Kasumi-1 (cell line): ENCODE data around the gene HLA-DQB1.
"Not testable (repeated sequence)": the region's sequence is repeated elsewhere in the genome, so short reads cannot be mapped to it uniquely, and the experiment has no call there.

Experiments
- DNase-seq, 2 experiments: peaks; one replicate each; lab custom pipeline; 2025; lab: John Stamatoyannopoulos, UW

Gene HLA-DQB1

GRCh38 chr6:32666420-32667300, at the start of gene HLA-DQB1:
Gene HLA-DQB1 (minus strand): TSS chr6:32666657. CDS start chr6:32666607, 50 bp downstream.
- peak; percentile 1 to 20 for DNase-seq

DNA sequence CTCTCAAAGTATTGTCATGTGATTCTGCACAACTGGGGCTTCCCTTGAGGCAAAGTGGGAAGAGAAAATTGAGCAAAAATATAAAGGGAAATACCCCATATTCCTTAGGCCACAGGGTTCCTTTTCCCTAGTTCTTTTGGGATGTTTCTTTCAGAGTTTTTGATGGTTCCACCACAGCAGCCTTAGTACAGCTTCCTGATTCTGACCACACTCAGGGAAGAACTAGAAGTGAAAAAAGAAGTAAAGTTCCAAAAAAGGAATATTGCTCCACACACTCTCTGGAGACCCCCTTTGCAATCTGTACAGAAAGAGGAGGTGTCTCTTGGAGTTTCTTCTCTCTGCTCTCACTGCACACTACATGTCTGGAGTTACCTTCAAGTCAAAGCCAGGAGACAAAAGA, 46.8 kb upstream of the HLA-DQB1 start:
- no peak for DNase-seq

- no peak for DNase-seq
Observed at GRCh38 chr6:32709625-32710024, 43.2 kb upstream of the HLA-DQB1 start.

- not testable (repeated sequence) for DNase-seq
Observed at GRCh38 chr6:32705164-32705563, 38.7 kb upstream of the HLA-DQB1 start.

DNA sequence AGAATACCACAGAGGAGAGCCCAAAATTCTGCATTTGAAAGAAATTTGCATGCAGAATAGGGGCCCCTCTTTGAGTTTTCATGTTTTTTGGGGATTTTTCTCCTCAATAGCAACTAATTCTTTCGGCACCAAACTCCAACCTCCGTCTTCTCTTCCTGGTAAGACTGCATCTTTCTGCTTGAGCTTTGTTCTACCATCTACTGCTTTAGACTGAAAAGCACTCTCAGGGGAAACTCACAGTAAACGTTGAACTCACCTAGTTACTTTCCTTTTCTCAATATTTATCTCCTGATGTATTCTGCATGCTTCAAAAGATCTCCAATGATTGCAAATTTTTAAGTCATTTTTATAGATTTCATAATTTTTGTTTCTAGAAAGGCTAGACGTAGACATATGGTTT, 36.9 kb upstream of the HLA-DQB1 start:
- no peak for DNase-seq

DNA sequence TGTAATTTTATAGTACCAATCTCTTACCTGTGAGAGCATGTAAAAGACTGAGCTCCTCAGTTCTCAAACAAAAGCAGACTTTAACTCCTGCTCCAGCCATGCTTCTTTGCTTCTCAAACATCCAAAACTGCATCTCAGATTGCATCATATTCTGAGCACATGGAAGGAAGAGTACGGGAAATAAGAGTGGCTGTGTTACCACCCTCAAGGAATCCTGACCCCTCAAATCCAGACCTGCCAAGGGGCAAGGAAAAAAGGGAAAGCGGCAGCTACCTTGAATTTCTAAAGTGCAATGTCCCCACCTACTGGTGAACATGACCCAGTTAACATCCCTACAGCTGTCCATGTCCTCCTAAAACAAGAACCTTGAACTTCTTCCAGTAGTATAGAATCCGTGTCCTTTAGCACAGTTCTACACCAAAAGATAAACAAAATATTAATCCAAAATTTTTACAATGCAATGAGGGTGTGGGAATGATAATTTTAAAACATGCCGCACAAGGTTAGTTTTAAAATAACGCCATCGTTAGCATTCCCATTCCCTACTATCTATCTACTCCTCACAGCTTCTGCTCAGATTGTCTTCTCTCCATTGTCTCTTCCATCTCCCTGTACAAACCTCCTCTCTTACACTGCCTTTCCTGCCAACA, 34.1 kb upstream of the HLA-DQB1 start:
- DNase-seq = peak; percentile 46 to 54

GRCh38 chr6:32697031-32697430, 30.6 kb upstream of the HLA-DQB1 start:
- DNase-seq = no peak

DNA sequence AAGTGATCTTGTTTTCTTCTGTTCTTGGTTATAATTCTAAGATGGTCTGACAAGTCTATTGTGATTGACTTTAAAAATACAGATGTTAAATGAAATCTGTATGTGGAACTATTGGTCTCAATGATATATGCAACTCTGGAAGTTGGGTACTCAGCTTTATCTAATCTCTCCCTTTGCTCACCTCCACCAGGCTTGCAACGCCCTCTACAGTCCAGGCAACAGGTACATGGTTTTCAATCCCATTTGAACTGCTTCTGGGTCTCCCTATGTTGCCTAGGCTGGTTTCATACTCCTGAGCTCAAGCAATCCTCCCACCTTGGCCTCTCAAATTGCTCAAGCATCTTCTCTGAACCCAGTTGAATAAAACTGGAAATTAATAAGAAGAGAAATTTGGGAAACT, 25.6 kb upstream of the HLA-DQB1 start:
- DNase-seq = no peak

DNA sequence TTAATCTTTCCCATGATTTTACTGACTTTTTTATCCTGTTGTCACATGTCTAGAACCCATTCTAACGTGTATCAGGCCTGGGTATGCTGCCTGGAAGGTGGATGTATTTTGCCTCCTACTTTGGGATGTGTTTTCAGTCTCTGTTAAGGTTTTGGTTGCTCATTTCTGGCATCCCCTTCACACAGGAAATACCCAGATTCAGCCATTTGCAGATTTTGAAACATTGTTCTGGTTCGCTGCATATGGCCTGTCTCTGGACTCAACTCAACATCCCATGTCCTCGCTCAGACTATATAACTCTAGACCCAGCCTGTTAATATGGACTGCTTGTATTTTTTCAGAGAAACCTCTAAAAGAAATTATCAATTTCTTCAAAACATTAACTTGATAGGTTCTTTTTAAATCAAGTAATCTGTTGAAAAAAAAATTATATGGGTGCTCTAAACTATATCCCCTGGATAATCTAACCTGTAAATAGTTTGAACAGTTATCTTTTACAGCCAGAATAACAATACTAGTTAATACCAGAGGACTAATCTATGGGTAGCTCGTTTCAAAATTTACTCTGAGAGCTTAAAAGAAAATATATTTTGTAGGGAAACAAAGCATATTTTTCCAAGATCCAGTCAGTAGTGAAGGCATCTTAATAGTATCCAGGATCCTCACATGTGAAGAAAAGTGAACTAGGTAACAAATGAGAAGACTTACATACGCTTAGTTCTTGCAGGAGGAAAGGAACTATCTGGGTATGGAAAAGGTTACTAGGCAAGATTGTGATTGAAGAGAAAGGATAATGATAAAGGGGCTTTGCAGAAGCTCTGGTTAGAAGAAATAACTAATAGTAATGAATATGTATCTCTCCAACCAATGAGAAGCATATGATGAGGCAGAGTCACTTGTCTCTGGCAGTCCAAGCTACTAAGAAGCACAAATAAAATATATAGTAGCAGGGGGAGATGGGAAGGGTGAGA, 23.4 kb upstream of the HLA-DQB1 start:
- no peak for DNase-seq

GRCh38 chr6:32685603-32686002, 19.1 kb upstream of the HLA-DQB1 start:
- DNase-seq = no peak

DNA sequence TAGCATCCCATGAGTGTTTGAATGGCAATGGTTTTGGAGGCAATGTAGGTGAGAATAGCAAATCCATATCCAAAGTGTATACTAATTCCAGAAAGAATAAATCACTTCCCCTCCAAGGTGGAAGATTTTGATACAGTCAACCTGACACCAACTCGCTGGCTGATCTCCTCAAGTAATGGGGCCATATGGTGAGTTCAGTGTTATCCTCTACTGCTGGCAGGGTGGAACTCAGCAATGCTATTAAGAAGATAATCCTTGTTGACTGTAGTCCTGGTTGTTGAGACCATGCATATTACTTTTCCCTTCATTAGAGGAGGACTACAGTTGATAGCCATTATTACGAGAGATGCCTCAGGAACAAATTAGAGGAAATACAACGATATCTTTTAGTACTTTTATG, 17.8 kb upstream of the HLA-DQB1 start:
- no peak for DNase-seq

GRCh38 chr6:32680055-32680454, 13.6 kb upstream of the HLA-DQB1 start:
- no peak for DNase-seq

DNA sequence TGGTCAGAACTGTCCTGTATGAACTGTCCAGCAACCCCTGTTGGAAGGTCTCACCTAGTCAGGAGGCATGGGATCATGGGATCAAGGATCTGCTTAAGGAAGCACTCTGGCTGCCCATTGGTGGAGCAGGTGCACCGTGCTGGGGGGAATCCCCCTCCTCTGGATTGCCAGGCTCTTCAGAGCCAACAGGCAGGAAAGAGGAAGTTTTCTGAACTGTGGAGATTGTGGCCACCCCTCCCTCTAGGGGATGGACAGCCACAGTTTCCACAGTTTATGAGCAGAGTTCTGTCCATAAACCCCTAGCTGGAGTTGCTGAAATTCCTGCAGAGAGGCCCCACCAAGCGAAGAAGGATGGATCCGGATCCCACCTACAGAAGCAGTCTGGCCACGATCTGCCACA, 13.0 kb upstream of the HLA-DQB1 start:
- no peak for DNase-seq

DNA sequence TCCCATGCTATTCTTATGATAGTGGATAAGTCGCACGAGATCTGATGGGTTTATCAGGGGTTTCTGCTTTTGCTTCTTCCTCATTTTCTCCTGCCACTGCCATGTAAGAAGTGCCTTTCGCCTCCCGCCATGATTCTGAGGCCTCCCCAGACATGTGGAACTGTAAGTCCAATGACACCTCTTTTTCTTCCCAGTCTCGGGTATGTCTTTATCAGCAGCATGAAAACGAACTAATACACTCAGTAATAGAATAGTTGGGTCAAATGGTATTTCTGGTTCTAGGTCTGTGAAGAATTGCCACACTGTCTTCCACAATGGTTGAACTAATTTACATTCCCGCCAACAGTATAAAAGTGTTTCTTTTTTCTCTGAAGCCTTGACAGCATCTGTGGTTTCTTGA, 7.7 kb upstream of the HLA-DQB1 start:
- not testable (repeated sequence) for DNase-seq

DNA sequence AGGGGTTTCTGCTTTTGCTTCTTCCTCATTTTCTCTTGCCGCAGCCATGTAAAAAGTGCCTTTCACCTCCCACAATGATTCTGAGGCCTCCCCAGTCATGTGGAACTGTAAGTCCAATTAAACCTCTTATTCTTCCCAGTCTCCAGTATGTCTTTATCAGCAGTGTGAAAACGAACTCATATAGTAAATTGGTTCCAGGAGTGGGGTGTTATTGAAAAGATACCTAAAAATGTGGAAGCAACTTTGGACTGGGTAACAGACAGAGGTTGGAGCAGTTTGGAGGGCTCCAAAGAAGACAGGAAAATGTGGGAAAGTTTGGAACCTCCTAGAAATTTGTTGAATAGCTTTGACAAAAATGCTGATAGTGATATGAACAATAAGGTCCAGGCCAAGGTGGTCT, 5.5 kb upstream of the HLA-DQB1 start:
- not testable (repeated sequence) for DNase-seq

- DNase-seq = no peak
Observed at GRCh38 chr6:32669893-32670292, 3.4 kb upstream of the HLA-DQB1 start.

DNA sequence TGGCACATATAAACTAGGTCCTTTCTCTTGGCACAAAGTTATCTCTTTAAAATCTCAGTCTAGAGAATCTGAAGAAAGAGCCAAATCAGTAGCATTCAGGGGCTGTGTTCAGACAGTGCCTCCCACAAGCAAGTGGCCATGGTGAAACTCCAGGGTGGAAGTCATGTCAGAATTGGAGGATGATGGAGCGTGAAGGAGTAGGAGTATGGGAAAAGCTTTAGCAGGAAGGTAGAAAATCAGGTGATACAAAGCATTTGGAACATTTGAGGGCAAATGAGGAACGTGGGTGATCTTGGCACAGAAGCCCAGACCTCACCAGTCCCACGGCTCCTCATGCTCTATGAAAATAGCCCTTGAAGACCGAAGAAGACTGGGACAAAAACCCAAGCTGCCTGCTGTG, 2.8 kb upstream of the HLA-DQB1 start:
- no peak for DNase-seq

DNA sequence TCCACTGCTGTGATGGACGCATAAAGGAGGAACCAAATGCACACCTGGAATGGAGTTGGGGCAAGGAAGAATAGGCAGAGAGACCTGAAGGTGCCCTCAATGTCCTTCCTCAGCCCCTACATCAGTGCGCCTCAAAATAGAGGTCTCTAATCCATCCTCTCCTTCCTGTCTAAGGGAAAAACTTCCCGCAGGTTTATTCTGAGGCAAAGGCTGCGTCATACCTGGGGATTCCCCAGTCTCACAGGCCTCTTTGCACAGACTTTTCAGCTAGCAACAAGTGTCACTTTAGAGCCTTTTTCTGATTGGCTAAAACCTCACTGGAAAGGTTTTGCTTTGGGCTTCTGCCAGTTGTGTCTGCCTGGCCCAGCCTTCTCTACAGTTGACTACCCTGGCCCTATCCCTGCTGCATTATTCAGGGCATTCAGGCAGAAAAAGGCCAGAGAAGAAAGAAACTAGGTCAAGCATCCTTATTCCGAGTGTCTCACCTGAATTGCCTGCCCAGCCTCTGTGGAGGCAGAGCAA, 1.8 kb upstream of the HLA-DQB1 start:
- DNase-seq = no peak

DNA sequence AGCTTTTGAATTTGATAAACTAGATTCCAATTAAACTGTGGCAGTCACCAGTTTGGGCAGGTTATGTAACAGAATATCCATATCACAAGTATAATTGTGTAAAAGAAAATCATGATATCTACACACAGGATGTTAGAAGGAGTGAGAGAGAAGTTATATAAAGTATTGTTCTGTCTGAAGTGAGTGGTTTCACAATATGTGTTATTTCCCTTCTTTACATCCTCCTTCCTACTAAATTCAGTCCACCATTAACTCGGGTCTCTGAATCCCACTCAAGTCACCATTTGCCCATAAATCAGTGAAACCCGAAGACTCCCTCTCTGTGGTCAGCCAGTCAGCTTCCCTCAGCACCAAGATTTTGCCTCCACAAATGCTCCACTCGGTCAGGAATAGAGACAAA, 796 bp downstream of the HLA-DQB1 start:
- DNase-seq = no peak

- DNase-seq = no peak
Observed at GRCh38 chr6:32664827-32665362, 1.6 kb downstream of the HLA-DQB1 start.

- DNase-seq = no peak
Observed at GRCh38 chr6:32664354-32664753, 2.1 kb downstream of the HLA-DQB1 start.

- no peak for DNase-seq
Observed at GRCh38 chr6:32662836-32663235, 3.6 kb downstream of the HLA-DQB1 start.
